Germinal center (tissue), 1 donor: ENCODE results near the gene DEFB132.
A peak's percentile ranks its signal among the peaks of the same experiment; 100 is the strongest.
"Not testable (repeated sequence)": the region's sequence is repeated elsewhere in the genome, so short reads cannot be mapped to it uniquely, and the experiment has no call there.

ENCODE experiments used
- DNase-seq: peaks from one replicate; pipeline ENCODE4 v3.0.0; 2012; ENCODE audit warnings: mixed read lengths, low spot score

DEFB132 gene

DNA sequence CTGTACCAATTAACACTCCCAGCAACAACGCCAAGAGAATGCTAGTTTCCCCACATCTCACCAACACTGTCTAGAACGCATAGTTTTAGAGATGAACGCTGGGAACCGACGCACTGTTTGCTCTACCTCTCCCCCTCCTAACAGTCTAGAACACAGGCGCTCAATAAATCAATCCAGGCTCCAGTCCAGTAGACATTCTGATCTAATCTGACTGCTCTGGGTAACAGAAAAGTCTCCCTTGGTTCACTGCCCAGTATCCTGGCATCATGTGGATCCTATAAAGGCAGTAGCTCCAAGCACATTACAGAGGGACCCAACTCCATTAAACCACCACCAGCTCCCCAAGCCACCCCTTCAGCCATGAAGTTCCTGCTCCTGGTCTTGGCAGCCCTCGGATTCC, at the start of gene DEFB132:
Gene DEFB132, plus strand, starts transcription at position 306 of the 400 bp plus-strand sequence. Its CDS starts 55 bp downstream, at position 361.
- DNase-seq: no peak

- DNase-seq: peak; percentile 8
Measured at GRCh38 chr20:208942-209566, 48.5 kb upstream of the DEFB132 start.

GRCh38 chr20:210809-211502, 46.6 kb upstream of the DEFB132 start:
- DNase-seq: no peak

GRCh38 chr20:214383-214782, 43.1 kb upstream of the DEFB132 start:
- no peak for DNase-seq

DNA sequence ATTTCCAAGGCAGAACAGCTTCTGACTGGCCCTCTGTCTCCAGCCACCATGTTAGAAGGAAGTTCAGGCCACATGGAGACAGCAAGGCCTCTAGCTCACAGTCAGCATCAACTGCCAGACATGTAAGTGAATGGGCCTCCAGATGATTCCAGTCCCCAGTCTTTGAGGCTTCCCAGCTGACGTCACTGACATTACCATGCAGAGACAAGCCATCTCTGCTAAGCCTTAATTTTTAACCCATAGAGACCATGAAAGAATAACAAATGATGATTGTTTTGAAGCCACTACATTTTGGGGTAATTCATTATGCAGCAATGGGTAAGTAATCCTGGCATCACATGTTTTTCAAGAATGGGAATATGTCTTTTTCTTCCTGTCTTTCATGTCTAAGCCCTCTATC, 41.7 kb upstream of the DEFB132 start:
- no peak for DNase-seq

GRCh38 chr20:217266-217665, 40.3 kb upstream of the DEFB132 start:
- DNase-seq: no peak

GRCh38 chr20:219290-220115, 38.0 kb upstream of the DEFB132 start:
- DNase-seq: no peak

- DNase-seq: no peak
Measured at GRCh38 chr20:221258-221830, 36.2 kb upstream of the DEFB132 start.

DNA sequence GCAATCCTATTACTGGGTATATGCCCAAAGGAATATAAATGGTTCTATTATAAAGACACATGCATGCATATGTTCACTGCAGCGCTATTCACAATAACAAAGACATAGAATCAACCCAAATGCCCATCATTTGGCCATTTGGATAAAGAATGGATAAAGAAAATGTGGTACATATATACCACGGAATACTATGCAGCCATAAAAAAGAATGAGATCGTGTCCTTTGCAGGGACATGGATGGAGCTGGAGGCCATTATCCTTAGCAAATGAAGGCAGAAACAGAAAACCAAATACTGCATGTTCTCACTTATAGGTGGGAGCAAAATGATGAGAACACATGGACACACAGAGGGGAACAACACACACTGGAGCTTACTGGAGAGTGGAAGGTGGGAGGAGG, 31.6 kb upstream of the DEFB132 start:
- DNase-seq: not testable (repeated sequence)

GRCh38 chr20:226958-227357, 30.6 kb upstream of the DEFB132 start, which contains the start of gene DEFB129:
TSS of gene DEFB129 (plus strand) at chr20:227258. CDS start at chr20:227289, 31 bp downstream.
- DNase-seq: no peak

DNA sequence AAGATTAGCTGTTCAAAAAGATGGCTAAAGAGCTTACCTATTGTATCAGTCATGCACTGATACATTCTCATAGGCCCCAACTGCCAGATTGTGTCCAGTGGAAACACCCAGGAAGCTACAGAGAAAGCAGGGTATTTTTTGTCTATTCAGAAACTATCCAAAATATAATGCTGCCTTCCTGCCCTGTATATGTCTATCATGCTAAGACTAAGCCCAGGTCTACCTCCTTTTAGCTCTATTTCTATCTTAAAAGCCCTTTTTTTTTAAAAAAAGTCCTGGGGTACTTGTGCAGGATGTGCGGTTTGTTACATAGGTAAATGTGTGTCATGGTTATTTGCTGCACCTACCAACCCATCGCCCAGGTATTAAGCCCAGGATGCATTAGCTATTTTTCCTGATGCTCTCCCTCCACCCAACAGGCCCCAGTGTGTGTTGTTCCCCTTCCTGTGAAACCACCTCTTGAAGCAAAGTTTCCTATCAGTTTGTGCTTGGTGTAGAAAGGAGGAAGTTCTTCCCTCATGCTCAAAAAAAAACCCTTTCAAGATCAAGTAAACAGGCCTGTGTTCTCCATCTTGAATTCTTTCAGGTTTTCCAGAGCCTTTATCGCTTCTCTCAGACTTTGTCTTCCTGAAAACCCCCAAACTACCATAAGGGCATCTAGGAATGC, 30.0 kb upstream of the DEFB132 start:
- DNase-seq: no peak

DNA sequence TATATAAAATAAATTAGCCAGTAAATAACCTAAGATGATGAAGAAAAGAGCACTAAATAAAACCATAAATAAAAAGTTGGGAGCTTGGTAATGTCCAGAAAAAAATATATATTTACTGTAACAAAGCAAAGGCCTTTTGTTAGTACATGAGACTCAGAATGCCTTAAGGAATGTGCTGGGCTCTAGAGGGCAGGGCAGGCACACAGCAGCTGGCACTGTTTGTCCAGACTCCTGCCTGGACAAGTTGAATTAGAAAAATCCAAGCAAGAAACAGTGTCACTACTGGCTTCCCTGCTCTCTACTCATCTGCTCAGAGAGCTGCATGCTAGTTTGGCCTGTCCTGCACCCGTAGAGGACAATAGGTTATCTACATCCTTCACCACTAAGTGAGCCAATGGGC, 21.6 kb upstream of the DEFB132 start:
- DNase-seq: no peak

- peak; percentile 11 for DNase-seq
Measured at GRCh38 chr20:237489-237888, 20.0 kb upstream of the DEFB132 start.

GRCh38 chr20:237929-238328, 19.6 kb upstream of the DEFB132 start:
- DNase-seq: no peak

DNA sequence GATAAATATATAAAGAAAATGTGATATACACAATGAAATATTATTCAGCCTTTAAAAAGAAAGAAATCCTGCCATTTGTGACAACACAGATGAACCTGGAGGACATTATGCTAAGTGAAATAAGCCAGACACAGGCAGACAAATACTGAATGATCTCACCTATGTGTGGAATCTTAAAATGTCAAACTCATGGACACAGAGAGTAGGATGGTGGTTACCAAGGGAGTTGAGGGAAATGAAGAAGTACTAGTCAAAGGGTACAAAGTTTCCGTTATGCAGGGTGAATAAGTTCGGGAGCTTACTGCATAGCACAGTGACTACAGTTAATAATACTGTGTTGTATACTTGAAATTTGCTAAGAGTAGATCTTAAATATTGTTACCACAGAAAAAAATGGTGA, 14.6 kb upstream of the DEFB132 start:
- no peak for DNase-seq

- DNase-seq: no peak
Measured at GRCh38 chr20:251354-251753, 6.2 kb upstream of the DEFB132 start.

GRCh38 chr20:252801-253200, 4.7 kb upstream of the DEFB132 start:
- no peak for DNase-seq

GRCh38 chr20:253447-253846, 4.1 kb upstream of the DEFB132 start:
- not testable (repeated sequence) for DNase-seq

DNA sequence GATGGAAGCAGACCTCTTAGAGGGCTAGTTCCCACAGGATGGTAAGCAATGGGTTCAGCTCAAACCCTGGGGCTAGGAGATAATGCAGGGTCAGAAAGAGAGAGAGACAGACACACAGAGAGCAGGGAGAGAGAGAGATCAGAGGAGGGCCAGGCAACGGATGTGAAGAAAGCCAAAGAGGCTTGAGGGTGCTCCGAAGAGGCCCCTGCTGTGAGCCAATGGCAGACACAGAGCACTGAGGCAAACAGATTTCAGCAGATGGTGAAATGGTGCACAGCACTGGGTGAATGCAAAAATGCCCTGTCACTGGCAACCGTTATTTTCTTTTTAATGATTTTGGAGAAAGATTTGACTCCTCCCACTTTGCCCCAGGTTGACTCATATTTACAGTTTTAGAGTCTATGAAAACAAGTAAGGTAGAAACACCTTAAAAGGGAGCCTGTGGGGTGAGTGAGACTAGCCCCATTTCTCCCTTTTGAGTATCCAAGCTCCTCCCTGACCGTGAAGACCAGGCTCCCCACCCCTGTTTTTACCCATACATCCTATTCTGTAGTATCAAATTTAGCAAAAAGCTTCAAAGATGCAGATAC, 840 bp downstream of the DEFB132 start:
- no peak for DNase-seq

DNA sequence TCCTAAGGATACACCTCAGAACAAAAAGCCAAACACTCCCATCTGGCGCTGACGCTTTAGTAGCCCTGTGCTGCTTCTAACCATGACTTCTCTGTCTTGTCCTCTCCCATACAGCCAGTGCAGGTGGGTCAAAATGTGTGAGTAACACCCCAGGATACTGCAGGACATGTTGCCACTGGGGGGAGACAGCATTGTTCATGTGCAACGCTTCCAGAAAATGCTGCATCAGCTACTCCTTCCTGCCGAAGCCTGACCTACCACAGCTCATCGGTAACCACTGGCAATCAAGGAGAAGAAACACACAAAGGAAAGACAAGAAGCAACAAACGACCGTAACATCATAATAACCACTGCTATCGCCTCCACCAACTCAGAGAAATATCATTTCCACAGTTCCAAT, 1.4 kb downstream of the DEFB132 start:
- no peak for DNase-seq

DNA sequence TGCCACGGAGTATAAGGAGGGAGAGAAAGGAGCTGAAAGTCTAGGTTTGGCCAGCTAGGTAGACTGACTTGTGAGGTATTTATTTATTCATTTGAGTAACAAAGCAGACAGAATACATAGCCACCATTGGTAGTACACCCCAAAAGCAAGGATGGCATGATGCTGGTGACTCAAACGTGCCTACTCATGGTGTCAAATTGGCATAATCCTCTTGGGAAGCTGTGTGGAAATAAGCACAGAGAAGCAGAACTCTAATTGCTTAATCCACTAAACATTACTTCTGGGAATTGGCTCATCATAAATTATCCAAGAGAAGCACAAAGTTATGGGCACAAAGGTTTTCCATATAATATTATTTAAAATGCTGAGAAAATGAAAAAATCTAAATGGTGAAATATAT, 2.5 kb downstream of the DEFB132 start:
- no peak for DNase-seq

GRCh38 chr20:263701-264100, 6.2 kb downstream of the DEFB132 start:
- DNase-seq: no peak
